HG03457 (cell line): Measurements from ENCODE around the gene ATAD5.
"Not testable (repeated sequence)": the region's sequence is repeated elsewhere in the genome, so short reads cannot be mapped to it uniquely, and the experiment has no call there.

Experiments
- ATAC-seq: cut with Tn5 transposase; IDR thresholded peaks from one replicate; pipeline ENCODE4 v1.9.1; 2021; ENCODE audit warnings: moderate number of reproducible peaks; ENCODE audit not compliant: unreplicated experiment

The ATAD5 gene, protein sequence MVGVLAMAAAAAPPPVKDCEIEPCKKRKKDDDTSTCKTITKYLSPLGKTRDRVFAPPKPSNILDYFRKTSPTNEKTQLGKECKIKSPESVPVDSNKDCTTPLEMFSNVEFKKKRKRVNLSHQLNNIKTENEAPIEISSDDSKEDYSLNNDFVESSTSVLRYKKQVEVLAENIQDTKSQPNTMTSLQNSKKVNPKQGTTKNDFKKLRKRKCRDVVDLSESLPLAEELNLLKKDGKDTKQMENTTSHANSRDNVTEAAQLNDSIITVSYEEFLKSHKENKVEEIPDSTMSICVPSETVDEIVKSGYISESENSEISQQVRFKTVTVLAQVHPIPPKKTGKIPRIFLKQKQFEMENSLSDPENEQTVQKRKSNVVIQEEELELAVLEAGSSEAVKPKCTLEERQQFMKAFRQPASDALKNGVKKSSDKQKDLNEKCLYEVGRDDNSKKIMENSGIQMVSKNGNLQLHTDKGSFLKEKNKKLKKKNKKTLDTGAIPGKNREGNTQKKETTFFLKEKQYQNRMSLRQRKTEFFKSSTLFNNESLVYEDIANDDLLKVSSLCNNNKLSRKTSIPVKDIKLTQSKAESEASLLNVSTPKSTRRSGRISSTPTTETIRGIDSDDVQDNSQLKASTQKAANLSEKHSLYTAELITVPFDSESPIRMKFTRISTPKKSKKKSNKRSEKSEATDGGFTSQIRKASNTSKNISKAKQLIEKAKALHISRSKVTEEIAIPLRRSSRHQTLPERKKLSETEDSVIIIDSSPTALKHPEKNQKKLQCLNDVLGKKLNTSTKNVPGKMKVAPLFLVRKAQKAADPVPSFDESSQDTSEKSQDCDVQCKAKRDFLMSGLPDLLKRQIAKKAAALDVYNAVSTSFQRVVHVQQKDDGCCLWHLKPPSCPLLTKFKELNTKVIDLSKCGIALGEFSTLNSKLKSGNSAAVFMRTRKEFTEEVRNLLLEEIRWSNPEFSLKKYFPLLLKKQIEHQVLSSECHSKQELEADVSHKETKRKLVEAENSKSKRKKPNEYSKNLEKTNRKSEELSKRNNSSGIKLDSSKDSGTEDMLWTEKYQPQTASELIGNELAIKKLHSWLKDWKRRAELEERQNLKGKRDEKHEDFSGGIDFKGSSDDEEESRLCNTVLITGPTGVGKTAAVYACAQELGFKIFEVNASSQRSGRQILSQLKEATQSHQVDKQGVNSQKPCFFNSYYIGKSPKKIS (N-terminal part only)

DNA sequence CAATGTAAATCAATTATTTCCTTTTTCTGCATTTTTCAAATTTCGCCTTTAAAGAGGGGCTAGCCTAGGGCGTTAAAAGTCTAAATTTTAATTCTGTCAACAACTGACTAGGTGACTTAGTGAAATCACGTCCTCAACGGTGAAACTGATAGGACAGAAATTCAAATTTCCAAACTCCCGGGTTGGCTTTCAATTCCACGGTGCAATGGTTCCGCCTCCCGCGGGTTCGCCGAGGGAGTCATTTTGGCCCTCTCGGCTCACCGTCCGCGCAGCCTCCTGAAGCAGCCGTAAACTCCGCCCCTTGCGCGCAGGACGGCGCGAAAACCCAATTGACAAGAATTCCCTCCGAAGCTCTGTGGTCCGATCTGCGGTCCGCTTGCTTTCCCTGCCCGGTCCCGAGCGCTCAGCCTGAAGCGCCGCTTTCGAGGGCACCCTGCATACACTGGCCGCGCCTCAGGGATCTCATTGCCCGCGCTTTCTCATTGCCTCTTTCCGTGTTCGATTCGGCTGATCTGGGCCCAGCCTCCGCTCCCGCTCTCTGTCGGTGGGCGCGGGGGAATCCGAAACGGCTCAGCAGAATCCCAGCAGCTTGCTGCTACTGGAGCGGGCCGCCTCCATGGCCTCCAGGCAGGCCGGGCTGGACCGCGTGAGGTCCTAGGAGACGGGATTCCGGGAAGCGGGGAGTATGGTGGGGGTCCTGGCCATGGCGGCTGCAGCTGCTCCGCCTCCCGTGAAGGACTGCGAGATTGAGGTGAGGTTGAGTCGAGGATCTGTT is at the start of gene ATAD5:
TSS of gene ATAD5 (plus strand) at position 304 of the 775 bp plus-strand sequence. CDS start at position 686, 382 bp downstream.
- ATAC-seq, result peak; percentile 52

DNA sequence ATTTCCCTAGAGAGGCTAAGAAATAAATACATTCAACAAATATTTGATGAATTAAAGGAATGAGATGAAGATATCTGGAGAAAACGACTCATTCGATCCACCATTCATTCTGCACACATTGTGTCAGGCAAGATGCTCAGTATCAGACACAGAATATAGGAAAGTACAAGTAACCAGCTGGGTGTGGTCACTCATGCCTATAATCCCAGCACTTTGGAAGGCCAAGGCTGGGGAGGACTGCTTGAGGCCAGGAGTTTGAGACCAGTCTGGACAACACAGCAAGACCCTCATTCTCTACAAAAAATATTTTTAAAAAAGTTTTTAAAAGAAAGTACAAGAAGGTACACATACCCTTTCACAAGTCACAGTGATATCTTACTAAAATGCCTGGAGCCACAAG is 49.6 kb upstream of the ATAD5 start:
- no peak for ATAC-seq

DNA sequence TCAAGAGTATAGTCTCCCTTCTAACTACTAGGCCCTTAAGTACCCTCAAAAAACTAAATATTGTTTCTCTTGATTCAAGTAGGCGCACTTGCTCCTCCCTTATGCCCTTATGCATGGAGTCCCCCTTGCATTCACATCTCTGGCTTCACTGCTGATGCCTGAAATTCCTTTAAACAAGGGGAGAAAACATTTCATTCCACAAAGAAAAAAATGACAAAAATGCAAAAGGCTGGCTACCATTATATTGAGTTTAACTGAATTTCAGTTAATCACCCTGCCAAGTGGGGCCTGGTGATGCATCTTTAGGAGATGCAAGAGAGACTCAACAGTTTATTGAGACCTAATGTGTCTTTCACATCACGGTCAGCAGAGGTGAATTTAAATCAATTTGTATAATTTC is 42.8 kb upstream of the ATAD5 start:
- ATAC-seq, result no peak

DNA sequence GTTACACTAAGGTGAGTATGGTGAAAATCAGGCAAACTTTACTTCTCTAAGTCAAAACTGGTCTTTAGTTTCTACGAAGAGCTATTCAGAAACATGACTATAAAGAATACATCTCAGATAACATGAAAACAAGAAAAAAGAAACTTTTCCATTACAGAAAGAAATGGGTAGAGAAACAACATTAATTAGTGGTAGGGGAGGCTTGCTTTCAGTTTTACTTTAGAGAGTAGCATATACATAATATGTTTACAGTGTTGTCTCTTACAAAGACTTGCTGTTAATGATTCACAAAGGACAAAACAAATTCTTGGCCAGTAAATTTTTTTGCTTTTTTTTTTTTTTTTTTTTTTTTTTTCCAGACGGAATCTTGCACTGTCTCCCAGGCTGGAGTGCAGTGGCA is 41.5 kb upstream of the ATAD5 start:
- no peak for ATAC-seq

DNA sequence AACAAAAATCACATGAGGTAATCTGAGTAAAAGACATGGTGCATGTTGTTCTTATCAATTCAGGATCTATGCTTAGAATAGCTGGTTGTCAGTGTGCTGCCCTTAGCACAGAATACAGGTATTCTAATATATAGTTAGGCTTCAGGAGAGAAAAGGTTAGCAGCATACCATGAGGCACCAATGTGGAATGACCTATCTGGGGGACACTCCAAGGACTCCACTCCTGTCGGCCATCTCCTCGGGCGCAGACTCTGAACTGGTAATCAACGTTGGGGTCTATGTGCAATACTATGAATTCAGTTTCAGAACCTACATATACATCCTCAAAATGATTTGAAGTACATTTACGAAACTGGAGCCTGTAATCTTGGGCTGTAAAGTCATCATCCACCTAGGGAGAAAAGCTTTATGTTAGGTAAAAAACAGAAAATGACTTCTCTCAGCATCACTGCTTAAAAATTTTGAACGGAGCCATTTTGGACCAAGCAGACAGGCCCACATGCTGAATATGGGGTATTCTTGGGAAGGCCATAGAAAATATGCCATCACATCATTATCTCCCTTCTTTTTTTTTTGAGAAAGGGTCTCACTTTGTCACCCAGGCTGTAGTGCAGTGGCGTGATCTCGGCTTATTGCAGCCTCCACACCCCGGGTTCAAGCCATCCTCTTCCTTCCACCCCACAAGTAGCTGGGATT is 38.3 kb upstream of the ATAD5 start:
- ATAC-seq, result no peak

DNA sequence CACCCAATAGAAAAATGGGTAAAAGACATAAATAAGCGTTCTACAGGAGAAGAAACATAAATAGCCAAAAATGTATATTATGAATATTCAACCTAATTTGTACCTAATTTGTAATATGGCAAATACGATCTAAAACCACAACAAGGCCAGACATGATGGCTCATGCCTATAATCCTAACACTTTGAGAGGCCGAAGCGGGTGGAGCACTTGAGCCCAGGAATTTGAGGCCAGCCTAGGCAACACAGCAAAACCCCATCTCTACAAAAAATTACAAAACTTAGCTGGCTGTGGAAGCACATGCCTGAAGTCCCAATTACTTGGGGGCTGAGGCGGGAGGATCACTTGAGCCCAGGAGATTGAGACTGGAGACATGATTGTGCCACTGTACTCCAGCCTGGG is 37.4 kb upstream of the ATAD5 start:
- no peak for ATAC-seq

DNA sequence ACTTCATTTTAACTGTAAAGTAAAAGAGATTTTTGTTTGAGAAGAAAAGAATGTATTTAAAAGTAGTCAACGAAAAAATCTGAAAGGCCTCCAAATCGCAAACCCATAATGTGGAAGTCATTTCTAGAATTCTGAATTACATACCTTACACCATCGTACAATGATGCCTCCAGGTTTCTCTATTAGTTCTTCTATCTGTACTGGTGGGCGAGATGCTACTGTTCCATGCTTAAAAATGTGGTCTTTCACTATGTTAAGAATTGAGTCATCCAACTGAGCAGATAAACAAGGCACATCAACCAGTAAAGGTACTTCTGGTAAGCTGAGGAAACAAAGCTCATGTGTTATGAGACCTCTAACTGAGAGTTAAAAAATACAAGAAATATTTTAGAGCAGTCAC is 35.8 kb upstream of the ATAD5 start:
- no peak for ATAC-seq

DNA sequence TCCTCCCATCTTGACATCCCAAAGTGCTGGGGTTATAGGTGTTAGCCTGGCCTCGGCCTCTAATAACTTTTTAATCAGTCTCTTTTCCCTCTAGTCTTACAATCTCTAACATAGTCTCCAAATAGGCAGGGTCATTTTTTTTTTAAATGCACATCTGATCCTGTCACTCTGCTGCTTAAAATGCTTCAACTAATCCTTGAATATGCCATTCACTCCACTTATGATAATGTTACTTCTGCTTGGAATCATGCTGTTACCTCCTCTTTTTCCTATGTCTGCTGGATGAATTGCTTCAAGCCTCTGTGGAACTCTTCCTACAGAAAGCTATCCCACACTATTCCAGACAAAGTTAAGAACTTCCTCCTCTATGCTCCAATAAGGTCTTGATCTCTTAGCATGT is 30.1 kb upstream of the ATAD5 start:
- ATAC-seq, result no peak

DNA sequence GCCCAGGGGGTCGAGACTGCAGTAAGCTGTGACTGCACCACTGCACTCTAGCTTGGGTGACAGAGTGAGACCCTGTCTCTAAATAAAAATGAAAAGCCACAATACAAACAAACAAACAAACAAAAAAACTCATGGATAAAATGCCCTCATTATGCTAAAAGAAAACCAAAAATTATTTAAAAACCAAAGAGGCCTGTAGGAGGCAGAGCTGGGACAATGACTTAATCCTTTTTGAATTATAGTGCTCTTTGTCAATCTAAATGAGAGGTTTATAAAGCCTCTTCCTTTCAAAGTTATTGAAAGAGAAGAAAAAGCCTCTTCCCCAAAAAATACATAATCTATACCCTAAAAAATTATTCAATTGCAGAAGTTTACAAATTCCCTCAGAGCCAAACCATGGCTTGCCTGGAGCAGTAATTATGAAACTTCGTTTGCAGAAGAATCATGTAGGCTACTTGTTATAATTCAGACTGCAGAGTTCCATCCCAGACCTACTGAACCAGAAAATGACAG is 25.8 kb upstream of the ATAD5 start:
- ATAC-seq, result no peak

DNA sequence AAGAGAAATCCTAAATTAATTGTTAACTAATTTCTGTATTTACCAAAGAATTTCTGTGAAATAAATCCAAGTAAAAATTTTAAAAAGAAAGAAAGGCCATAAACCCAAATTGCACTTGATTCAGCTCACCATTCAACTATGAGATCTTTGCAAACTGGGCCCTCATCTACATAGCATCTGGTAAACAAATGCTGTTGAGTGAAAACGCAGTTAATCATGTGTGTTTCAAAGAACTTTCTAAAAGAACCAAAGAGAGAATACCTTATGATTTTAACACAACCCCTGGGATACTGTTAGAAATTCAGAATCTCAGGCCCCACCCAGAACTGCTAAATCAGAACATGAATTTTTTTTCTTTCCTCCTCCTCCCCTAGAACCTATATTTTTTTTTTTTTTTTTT is 23.9 kb upstream of the ATAD5 start:
- ATAC-seq, result no peak

DNA sequence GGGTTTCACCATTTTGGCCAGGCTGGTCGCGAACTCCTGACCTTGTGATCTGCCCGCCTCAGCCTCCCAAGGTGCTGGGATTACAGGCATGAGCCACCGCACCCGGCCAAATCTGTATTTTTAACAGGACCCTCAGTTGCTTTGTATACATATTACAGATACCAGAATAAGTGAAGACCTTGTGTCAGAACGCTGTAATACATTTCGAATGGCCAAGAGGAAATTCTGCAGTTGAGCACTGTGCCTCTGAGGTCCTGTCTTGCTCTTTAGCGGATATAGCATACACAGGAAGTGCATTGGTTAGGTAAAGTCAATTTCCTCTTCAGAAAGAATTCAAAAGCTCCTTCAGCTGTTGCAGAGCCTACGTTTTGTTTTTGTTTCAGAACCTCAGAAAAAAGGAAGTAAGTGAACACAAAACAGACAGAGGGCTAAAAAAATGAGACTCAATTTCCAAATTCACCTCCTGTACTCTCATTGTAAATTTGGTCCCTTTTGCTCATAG is 22.9 kb upstream of the ATAD5 start:
- ATAC-seq, result peak; percentile 73

DNA sequence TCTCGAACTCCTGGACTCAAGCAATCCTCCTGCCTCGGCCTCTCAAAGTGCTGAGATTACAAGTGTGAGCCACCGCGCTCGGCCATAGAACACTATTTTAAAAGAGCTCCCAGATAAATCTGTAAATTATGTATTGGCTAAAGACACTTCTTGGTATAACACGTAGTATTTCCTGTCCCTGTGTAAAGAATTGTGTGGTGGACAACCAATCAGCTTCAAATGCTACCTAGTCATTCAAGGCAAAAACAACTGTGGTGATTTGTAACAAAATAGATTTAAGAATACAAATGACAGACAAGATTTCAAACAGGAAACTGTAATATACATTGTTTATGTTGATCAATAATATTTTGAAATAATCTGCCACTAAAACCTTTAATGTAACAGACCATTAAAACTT is 21.9 kb upstream of the ATAD5 start:
- ATAC-seq, result no peak

DNA sequence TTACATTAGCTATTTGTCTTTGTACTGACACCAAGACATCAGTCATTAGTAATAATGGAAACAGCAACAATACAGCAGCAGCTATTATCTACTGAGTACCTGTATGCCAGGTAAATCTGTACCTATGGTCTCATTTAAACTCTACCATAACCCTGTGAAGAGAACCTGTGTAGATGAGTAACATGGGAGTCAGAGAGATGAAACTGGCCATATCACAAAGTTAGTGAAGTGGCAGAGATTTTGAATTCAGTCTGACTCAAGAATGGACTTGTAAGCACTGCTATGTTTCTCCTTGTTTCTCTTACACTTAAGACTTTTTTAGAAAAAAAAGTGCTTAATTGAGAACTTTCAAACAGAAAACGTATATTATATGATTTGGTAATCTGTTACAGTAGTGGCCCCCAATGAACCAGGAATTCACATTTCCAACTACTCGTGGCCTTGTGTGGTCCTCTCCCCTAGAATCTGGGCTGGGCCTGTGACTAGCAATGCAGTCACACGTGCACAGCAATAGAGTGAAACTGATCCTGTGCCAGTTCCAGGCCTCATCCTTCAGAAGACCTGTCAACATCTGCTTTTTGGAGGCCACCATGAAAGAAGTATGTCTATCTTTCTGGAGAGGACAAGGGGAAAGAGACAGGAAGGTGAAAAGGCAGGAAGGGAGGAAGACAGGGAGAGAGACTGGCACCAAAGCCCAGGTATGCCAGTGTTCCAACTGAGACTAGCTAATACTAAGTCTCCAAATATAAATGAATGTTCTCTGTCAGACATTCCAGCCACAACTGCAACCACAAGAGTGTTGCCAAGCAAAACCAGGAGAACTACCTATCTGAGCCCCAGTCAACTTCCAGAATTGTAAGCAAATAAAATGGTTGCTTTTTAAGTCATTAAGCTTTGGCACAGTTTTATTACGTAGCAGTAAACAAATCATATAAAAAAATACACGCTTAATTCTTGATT is 19.3 kb upstream of the ATAD5 start:
- no peak for ATAC-seq

DNA sequence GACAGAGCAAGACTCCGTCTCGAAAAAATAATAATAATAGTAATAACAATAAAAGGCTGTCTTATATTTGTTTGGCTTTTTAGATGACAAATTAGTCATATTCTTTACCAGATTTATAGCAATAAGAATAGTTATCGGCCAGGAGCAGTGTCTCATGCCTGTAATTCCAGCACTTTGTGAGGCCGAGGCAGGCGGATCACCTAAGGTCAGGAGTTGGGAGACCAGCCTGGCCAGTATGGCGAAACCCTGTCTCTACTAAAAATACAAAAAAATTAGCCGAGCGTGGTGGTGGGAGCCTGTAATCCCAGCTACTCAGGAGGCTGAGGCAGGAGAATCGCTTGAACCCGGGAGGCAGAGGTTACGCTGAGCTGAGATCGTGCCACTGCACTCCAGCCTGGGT is 17.5 kb upstream of the ATAD5 start:
- ATAC-seq, result not testable (repeated sequence)

DNA sequence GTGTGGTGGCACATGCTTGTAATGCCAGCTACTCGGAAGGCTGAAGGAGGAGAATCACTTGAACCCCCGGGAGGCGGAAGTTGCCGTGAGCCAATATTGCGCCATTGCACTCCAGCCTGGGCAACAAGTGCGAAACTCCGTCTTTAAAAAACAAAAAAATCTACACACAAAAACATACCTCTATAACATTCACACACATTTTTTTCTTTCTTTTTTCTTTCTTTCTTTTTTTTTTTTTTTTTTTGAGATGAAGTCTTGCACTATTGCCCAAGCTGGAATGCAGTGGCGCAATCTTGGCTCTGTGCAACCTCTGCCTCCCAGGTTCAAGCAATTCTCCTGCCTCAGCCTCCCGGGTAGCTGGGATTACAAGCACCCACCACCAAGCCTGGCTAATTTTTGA is 16.9 kb upstream of the ATAD5 start:
- ATAC-seq, result not testable (repeated sequence)

DNA sequence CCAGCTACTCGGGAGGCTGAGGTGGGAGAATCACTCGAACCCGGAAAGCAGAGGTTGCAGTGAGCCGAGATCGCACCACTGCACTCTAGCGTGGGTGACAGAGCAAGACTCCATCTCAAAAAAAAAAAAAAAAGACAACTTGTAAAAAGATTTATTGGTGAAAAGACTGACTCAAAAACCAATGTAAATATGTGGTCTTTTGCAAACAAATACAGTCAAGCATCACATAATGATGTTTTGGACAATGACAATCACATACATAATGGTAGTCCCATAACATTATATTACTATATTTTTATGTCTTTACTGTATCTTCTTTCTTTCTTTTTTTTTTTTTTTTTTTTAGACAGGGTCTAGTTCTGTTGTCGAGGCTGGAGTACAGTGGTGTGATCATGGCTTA is 15.6 kb upstream of the ATAD5 start:
- no peak for ATAC-seq

DNA sequence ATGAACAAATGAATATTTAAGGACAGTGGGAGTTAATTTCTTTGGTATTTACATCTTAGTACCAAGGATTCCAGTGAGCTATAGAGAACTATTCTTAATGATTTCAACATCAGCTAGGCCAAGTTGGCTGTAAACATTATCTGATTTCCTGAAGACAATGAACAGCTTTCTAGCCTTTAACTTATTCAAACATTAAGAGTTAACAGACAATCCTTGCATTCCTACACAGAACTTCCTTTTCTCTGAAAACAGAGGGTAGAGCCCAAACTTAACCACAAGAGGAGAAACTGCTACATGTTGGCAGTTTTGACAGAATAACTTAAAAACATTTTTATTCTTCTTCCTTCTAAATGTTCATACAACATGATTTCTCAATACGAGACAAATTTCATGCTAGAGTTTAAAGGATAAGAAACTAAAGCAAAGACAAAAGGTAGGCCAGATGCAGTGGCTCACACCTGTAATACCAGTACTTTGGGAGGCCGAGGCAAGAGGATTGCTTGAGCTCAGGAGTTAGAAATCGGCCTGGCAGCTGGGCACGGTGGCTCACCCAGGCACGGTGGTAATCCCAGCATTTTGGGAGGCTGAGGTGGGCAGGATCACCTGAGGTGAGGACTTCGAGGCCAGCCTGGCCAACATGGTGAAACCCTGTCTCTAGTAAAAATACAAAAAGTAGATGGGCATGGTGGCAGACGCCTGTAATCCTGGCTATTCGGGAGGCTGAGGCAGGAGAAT is 11.6 kb upstream of the ATAD5 start:
- no peak for ATAC-seq
